ENCODE measurements around the gene RETREG1.
"Not testable (repeated sequence)": the region's sequence is repeated elsewhere in the genome, so short reads cannot be mapped to it uniquely, and the experiment has no call there.

RETREG1 gene

DNA sequence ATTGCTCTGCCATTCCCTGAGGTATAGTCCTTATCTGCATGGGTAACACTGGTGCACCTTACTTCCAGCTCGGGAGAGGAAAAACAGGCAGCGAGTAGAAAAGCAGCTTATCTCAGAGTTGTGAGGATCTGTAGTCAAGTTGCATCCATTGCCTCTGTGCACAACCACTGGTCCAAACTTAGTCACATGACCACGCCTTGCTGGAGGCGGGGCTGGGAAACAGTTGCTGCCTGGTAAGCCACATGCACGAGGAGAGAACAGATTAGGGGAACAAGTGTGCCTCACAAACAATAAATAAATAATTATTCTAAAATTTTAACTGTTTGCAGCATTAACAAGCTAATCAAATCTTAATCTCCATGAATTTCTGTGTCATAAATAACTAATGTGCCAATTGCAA lies 169.8 kb downstream of the RETREG1 start:
- no peak for DNase-seq

DNA sequence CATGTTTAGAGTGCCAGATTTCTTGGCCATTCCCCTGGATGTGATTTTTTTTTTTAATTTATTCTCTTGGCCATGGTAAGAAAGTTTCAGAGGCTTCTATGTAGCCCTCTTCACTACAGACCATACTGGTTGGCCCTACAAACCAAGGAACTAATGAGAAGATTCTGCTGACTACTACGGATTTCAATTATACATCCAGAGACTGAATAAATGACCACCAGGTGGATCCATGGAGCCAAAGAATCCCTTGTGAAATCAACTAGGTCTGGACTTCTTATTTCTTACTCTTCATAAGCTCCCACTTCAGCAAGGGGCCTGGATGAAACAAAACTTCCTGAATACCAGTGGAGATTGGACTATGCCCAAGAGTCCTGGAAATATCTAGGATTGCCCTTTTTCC lies 178.8 kb downstream of the RETREG1 start:
- DNase-seq, result peak in 2 of 4 experiments; percentile 16 to 25

GRCh38 chr5:16436065-16436682 lies 180.6 kb downstream of the RETREG1 start:
- not testable (repeated sequence) for DNase-seq

- DNase-seq, result no peak
Observed at GRCh38 chr5:16431490-16431889, 185.3 kb downstream of the RETREG1 start.

DNA sequence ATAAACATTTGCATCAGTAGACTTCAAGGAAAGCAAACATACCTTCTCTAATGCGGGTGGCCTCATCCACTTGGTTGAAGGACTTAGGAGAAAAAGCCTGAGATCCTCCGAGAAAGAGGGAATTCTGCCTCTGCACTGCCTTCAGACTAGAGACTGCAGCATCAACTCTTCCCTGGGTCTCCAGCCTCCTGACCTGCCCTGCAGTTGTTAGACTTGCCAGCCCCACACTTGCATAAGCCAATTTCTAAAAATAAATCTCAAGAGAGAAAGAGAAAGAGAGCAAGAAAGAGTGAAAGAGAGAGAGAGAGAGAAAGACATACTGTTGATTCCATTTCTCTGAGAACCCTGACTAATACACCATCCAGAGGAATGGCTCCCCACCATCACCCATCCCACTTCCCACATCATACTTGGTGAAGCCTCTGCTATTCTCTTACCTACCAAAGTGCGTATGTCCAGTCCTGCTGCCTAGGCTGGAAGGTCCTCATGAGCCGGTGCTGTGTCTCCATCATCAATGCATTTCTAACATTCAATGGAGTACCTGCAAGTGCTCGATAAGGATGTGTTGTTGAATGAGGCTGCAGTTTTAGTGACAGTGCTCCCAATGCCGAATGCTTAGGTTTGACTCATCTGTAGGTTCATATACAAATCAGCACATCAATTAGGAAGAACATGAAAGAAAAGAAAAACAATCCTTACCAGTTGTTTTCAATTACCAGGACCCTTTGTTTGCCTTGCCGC lies 186.3 kb downstream of the RETREG1 start:
- no peak for DNase-seq

DNA sequence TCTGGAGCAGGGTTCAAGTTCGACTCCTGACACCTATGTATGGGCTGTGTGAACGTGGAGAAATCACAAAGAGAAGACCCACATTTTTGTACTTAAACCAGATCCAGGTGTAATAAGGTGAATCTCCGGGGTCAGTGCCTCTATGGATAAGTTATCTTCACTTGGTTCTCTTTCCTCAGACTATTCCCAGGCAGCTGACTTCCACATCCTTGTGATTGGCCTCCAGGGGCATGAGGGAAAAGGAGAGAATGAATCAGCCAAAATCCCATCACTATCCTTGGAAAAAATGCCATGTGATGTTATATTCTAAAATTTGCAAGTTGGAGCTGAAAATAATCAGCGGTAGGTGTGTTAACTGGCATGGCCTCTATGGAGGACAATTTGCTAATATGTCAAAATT lies 188.4 kb downstream of the RETREG1 start:
- no peak for DNase-seq

DNA sequence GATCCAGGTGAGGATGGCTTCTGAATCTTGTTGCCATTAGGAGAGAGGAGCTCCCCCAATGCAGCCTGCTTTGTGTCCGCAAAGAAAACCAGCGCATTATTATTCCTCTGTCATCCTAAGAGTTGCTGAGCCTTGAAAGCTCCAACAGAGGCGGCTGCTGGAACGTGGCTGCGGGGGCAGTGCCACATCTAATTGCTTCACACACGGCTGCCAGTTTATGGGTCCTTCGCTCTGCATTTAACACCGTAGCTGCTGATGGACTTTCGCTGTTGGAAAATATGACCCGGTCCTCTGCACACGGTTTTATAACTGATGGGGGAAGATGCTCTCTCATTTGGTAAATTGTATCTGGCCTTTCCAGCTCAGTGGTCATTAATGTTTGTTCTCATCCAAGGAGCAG lies 189.2 kb downstream of the RETREG1 start:
- no peak for DNase-seq

Measured in suppressor macrophage (primary cell).